ENCODE results near the gene CCL2. TPM values are rescaled to one million over a fixed set of nuclear protein-coding genes. Genes with fewer than 3 reads are reported as not detected.

CCL2 gene
- total and polyA plus RNA-seq, 2 experiments from 2014 or later: 33.1 to 111 TPM

GRCh38 chr17:34300652-34301370 lies 45.7 kb downstream of the CCL2 start:
- H3K4me2 ChIP-seq (ENCODE audit: unreplicated experiment): peak overlapping the region; percentile 33
- H3K36me3 ChIP-seq (ENCODE audit: low read depth): no peaks in the 10 kb centered on the region
- peak overlapping the region; percentile 8; the same call in 1 of the 2 replicates for H3K9ac ChIP-seq
- in situ Hi-C loops (cut with MboI): loop anchor here (10.0 kb wide), 1 partner anchor 106 kb away; no protein-coding TSS in a partner anchor
- H3K9me2 ChIP-seq (ENCODE audit: insufficient read depth): no peaks in the 10 kb centered on the region
- H3K27ac ChIP-seq: peak overlapping the region; percentile 69
- H3F3A ChIP-seq (ENCODE audit: insufficient read depth): peaks cover 30% of the 10 kb centered on the region
- no peaks in the 10 kb centered on the region for H3K79me2 ChIP-seq (ENCODE audit: insufficient read depth)
- no peak overlapping the region for H2AFZ ChIP-seq
- peaks cover 38% of the 10 kb centered on the region for H3K4me1 ChIP-seq (ENCODE audit: insufficient read depth)
- H4K20me1 ChIP-seq (ENCODE audit: insufficient read depth): no peaks in the 10 kb centered on the region
- no peak overlapping the region for H3K4me3 ChIP-seq
- WGBS, 2 experiments (ENCODE audit: low coverage in 1 of 2, low lambda C conversion rate in 2 of 2, missing lambda C conversion rate in 2 of 2): 13 to 14% methylated on average over 3 of the region's 3 CpGs
- H3K27me3 ChIP-seq (replicated peaks; ENCODE audit: insufficient read depth): no peaks in the 10 kb centered on the region
- DNase-seq: peak; percentile 75
- no peaks in the 10 kb centered on the region for H3K9me3 ChIP-seq (ENCODE audit: low read depth)
- TF ChIP-seq EZH2 (IDR thresholded peaks at IDR 0.05; ENCODE audit: insufficient read depth, poor library complexity, severe bottlenecking): no peak
- no peak for TF ChIP-seq EZH2phosphoT487 (IDR thresholded peaks at IDR 0.05; ENCODE audit: insufficient read depth, low read depth)

GRCh38 chr17:34301986-34302385 lies 46.9 kb downstream of the CCL2 start:
- Histone ChIP-seq H3K9ac (no peak overlapping the region), H3K79me2 (ENCODE audit: insufficient read depth) (no peaks in the 10 kb centered on the region), H3K27me3 (replicated peaks; ENCODE audit: insufficient read depth) (no peaks in the 10 kb centered on the region), H3K9me3 (ENCODE audit: low read depth) (no peaks in the 10 kb centered on the region), H3K36me3 (ENCODE audit: low read depth) (no peaks in the 10 kb centered on the region), H4K20me1 (ENCODE audit: insufficient read depth) (no peaks in the 10 kb centered on the region), H2AFZ (no peak overlapping the region), H3K4me3 (no peak overlapping the region), H3K4me2 (ENCODE audit: unreplicated experiment) (no peak overlapping the region), H3K9me2 (ENCODE audit: insufficient read depth) (no peaks in the 10 kb centered on the region), H3K27ac (no peak overlapping the region), H3F3A (ENCODE audit: insufficient read depth) (peaks cover 37% of the 10 kb centered on the region), H3K4me1 (ENCODE audit: insufficient read depth) (peaks cover 43% of the 10 kb centered on the region)
- DNase-seq: peak; percentile 61
- no peak for TF ChIP-seq EZH2 (IDR thresholded peaks at IDR 0.05; ENCODE audit: insufficient read depth, poor library complexity, severe bottlenecking)
- TF ChIP-seq EZH2phosphoT487 (IDR thresholded peaks at IDR 0.05; ENCODE audit: insufficient read depth, low read depth): no peak
- WGBS, 2 experiments (ENCODE audit: low coverage in 1 of 2, low lambda C conversion rate in 2 of 2, missing lambda C conversion rate in 2 of 2): 66 to 86% methylated on average over 2 of the region's 2 CpGs
- in situ Hi-C loops (cut with MboI): loop anchor here (10.0 kb wide), 1 partner anchor 107 kb away; no protein-coding TSS in a partner anchor

GRCh38 chr17:34302636-34303035 lies 47.6 kb downstream of the CCL2 start:
- no peaks in the 10 kb centered on the region for H3K79me2 ChIP-seq (ENCODE audit: insufficient read depth)
- no peak for DNase-seq
- no peaks in the 10 kb centered on the region for H3K9me2 ChIP-seq (ENCODE audit: insufficient read depth)
- H3K9ac ChIP-seq: no peak overlapping the region
- no peak overlapping the region for H3K4me3 ChIP-seq
- no peak for TF ChIP-seq EZH2phosphoT487 (IDR thresholded peaks at IDR 0.05; ENCODE audit: insufficient read depth, low read depth)
- no peak for TF ChIP-seq EZH2 (IDR thresholded peaks at IDR 0.05; ENCODE audit: insufficient read depth, poor library complexity, severe bottlenecking)
- peaks cover 43% of the 10 kb centered on the region for H3F3A ChIP-seq (ENCODE audit: insufficient read depth)
- 97 to 100% methylated on average over 1 of the region's 1 CpG for WGBS, 2 experiments (ENCODE audit: low coverage in 1 of 2, low lambda C conversion rate in 2 of 2, missing lambda C conversion rate in 2 of 2)
- in situ Hi-C loops (cut with MboI): loop anchor here (10.0 kb wide), 1 partner anchor 108 kb away; no protein-coding TSS in a partner anchor
- no peaks in the 10 kb centered on the region for H3K27me3 ChIP-seq (replicated peaks; ENCODE audit: insufficient read depth)
- H3K27ac ChIP-seq: no peak overlapping the region
- H3K36me3 ChIP-seq (ENCODE audit: low read depth): no peaks in the 10 kb centered on the region
- H3K9me3 ChIP-seq (ENCODE audit: low read depth): no peaks in the 10 kb centered on the region
- peaks cover 45% of the 10 kb centered on the region for H3K4me1 ChIP-seq (ENCODE audit: insufficient read depth)
- no peak overlapping the region for H3K4me2 ChIP-seq (ENCODE audit: unreplicated experiment)
- no peak overlapping the region for H2AFZ ChIP-seq
- H4K20me1 ChIP-seq (ENCODE audit: insufficient read depth): no peaks in the 10 kb centered on the region

- Histone ChIP-seq H3K9me3 (ENCODE audit: low read depth) (no peaks in the 10 kb centered on the region), H3F3A (ENCODE audit: insufficient read depth) (peaks cover 45% of the 10 kb centered on the region), H3K4me2 (ENCODE audit: unreplicated experiment) (no peak overlapping the region), H3K27me3 (replicated peaks; ENCODE audit: insufficient read depth) (no peaks in the 10 kb centered on the region), H2AFZ (no peak overlapping the region), H3K27ac (no peak overlapping the region), H3K4me1 (ENCODE audit: insufficient read depth) (peaks cover 45% of the 10 kb centered on the region), H3K9ac (no peak overlapping the region), H3K36me3 (ENCODE audit: low read depth) (no peaks in the 10 kb centered on the region), H3K79me2 (ENCODE audit: insufficient read depth) (no peaks in the 10 kb centered on the region), H4K20me1 (ENCODE audit: insufficient read depth) (no peaks in the 10 kb centered on the region), H3K4me3 (no peak overlapping the region), H3K9me2 (ENCODE audit: insufficient read depth) (no peaks in the 10 kb centered on the region)
- TF ChIP-seq EZH2phosphoT487 (IDR thresholded peaks at IDR 0.05; ENCODE audit: insufficient read depth, low read depth) (no peak), EZH2 (IDR thresholded peaks at IDR 0.05; ENCODE audit: insufficient read depth, poor library complexity, severe bottlenecking) (no peak)
- DNase-seq: no peak
- in situ Hi-C loops (cut with MboI): loop anchor here (10.0 kb wide), 1 partner anchor 109 kb away; no protein-coding TSS in a partner anchor
- WGBS, 2 experiments (ENCODE audit: low coverage in 1 of 2, low lambda C conversion rate in 2 of 2, missing lambda C conversion rate in 2 of 2): 96 to 100% methylated on average over 2 of the region's 2 CpGs
These were observed 48.5 kb downstream of the CCL2 start for GRCh38 chr17:34303606-34304005.

Measured in GM23248 (cell line).